Measurements from ENCODE around the gene KIAA1328.

Gene KIAA1328

DNA sequence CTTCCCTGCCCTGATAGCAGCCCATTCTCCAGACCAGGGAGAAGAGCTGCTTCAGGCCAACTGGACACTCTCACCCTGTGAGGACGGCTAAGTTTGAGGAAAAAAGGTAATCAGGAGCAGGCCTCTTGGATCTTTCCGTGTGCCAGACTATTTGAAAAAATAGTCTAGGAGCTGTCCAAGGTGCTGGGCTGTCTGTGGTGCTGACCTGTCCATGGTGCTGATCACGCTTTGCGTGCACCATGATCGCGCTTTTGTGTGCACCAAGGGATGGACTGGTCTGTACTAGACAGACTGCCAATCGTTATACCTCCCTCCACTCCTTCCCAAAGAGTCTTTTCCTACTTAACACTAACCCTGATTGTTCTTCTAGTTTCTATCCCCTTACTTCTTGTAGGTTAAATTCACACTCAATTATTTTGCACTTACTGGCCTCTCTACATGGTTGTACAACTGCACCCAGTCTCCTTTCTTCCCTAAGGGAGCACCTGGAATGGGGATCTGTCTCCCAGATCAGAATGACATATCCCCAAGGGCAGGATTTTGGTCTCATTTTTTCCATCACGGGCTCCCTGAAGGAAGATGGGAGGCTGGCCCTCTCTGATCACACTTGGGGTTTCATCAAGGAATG lies 441.2 kb downstream of the KIAA1328 start:
- H3K27me3 ChIP-seq (ENCODE audit: control insufficient read depth, insufficient read depth, low read length): no peaks in the 10 kb centered on the region
- H3K36me3 ChIP-seq (ENCODE audit: control insufficient read depth, insufficient read depth, low read length): no peaks in the 10 kb centered on the region
- no peak for DNase-seq (ENCODE audit: low read depth, low spot score)
- H3K27ac ChIP-seq (ENCODE audit: low read length): no peak overlapping the region
- WGBS (ENCODE audit: insufficient coverage, insufficient read length): no CpG with 5 or more reads among the region's 8 CpGs
- no peaks in the 10 kb centered on the region for H3K9me3 ChIP-seq (ENCODE audit: control insufficient read depth, insufficient read depth, low read length)
- no peak overlapping the region for H3K4me3 ChIP-seq (ENCODE audit: low read length)
- H3K4me1 ChIP-seq (ENCODE audit: control insufficient read depth, insufficient read depth, low read length): no peaks in the 10 kb centered on the region

DNA sequence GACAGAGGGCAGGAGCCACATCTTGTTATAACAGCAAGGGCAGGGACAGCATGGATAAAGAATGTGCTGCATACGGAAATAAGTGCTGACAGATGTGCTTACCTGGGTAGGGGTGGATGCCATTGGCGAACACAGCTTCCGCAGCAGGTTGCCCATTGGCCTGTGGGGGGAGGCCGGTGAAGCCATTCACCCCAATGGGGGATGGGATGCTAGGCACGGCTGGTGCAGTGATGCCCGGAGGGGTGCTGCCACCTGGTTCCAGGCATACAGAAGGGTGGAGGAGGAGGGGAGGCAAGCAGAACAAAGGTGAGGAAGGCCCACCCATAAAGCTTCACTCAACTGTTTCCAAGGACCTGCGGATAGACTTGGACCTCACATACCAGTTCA lies 441.7 kb downstream of the KIAA1328 start:
- no peaks in the 10 kb centered on the region for H3K9me3 ChIP-seq (ENCODE audit: control insufficient read depth, insufficient read depth, low read length)
- no peaks in the 10 kb centered on the region for H3K36me3 ChIP-seq (ENCODE audit: control insufficient read depth, insufficient read depth, low read length)
- no peaks in the 10 kb centered on the region for H3K27me3 ChIP-seq (ENCODE audit: control insufficient read depth, insufficient read depth, low read length)
- WGBS (ENCODE audit: insufficient coverage, insufficient read length): no CpG with 5 or more reads among the region's 7 CpGs
- no peaks in the 10 kb centered on the region for H3K4me1 ChIP-seq (ENCODE audit: control insufficient read depth, insufficient read depth, low read length)
- H3K4me3 ChIP-seq (ENCODE audit: low read length): no peak overlapping the region
- no peak overlapping the region for H3K27ac ChIP-seq (ENCODE audit: low read length)
- DNase-seq (ENCODE audit: low read depth, low spot score): no peak

DNA sequence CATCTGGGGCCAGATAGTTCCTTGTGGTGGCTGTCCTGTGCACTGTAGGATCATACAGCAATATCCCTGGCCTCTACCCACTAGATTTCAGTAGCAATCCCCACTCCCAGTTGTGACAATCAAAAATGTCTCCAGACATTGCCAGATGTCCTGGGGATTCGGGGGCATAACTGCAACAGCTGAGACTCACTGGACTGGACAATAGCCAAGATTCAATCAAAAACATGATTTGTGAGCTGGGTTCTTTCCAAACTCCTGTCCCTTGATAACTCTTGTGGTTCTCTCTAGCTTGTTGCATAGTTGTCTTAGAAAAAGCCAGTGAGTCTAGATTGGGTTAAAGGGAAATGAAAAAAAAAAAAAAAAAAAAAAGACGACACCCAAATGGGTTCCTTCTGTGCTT lies 443.3 kb downstream of the KIAA1328 start:
- H3K9me3 ChIP-seq (ENCODE audit: control insufficient read depth, insufficient read depth, low read length): no peaks in the 10 kb centered on the region
- no peaks in the 10 kb centered on the region for H3K4me1 ChIP-seq (ENCODE audit: control insufficient read depth, insufficient read depth, low read length)
- no peaks in the 10 kb centered on the region for H3K36me3 ChIP-seq (ENCODE audit: control insufficient read depth, insufficient read depth, low read length)
- no peak overlapping the region for H3K27ac ChIP-seq (ENCODE audit: low read length)
- WGBS (ENCODE audit: insufficient coverage, insufficient read length): no CpG with 5 or more reads among the region's 2 CpGs
- H3K4me3 ChIP-seq (ENCODE audit: low read length): no peak overlapping the region
- H3K27me3 ChIP-seq (ENCODE audit: control insufficient read depth, insufficient read depth, low read length): no peaks in the 10 kb centered on the region
- DNase-seq (ENCODE audit: low read depth, low spot score): no peak

DNA sequence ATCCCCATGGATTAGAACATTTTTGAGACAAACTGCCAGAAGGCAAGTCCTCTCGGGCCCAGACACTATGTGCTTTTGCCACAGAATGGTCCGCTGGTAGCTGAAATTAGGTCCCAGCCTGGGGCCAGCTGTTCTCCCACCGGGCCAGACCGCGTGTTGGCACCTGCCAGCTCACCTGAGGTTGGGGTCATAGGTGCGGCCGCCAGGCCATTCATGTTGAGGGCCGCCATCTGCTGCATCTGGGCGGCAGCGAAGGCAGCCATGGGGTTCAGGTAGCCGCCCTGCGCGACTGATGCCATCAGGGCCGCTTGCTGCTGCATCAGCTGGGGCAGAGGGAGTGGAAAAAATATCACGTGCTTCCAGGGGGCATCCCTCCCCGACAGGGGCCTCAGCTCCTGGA lies 443.9 kb downstream of the KIAA1328 start:
- no peaks in the 10 kb centered on the region for H3K4me1 ChIP-seq (ENCODE audit: control insufficient read depth, insufficient read depth, low read length)
- H3K36me3 ChIP-seq (ENCODE audit: control insufficient read depth, insufficient read depth, low read length): no peaks in the 10 kb centered on the region
- H3K4me3 ChIP-seq (ENCODE audit: low read length): no peak overlapping the region
- H3K9me3 ChIP-seq (ENCODE audit: control insufficient read depth, insufficient read depth, low read length): no peaks in the 10 kb centered on the region
- no peak for DNase-seq (ENCODE audit: low read depth, low spot score)
- no peaks in the 10 kb centered on the region for H3K27me3 ChIP-seq (ENCODE audit: control insufficient read depth, insufficient read depth, low read length)
- no CpG with 5 or more reads among the region's 16 CpGs for WGBS (ENCODE audit: insufficient coverage, insufficient read length)
- no peak overlapping the region for H3K27ac ChIP-seq (ENCODE audit: low read length)

DNA sequence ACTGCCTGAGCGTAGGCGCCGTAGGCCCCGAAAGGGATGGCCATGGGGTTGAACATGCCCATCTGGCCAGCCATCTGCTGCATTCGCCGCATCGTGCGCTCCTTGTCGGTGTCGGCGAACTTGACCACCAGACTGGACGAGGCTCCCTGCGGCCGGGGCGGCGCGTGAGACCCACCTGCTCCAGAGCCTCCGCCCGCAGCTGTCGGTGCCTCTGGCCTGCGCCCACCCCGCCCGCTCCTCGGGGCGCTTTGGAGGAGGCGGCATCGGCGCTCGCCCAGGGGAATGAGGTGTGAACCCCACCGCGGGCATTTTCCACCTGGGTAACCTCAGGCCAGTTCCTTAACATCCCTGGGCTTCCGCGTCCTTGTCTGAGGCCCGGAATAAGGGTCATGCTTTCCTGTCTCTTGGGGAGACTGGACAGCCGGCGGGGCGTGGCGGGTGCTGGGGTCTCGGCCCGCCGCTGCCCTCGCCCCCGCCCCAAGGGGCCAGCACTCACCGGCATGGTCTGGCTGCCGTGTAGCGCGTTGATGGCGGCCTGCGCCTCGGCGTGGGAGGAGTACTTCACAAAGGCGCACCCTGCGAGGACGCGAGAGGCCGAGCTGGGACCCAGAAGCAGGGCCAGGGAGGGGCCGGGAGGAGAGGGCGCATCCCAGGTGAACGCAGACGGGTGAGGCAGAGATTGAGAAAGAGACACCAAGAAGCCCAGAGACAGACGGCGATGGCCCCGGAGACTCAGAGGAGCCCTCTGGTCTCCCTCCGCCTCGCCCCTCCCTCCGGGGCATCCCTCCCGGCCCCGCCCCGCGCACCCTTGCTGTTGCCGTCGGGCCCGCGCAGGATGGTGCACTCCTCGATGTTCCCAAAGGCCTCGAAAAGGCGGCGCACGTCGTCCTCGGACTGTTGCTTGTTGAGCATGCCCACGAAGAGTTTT lies 445.6 kb downstream of the KIAA1328 start:
- H3K4me1 ChIP-seq (ENCODE audit: control insufficient read depth, insufficient read depth, low read length): no peaks in the 10 kb centered on the region
- DNase-seq (ENCODE audit: low read depth, low spot score): no peak
- H3K9me3 ChIP-seq (ENCODE audit: control insufficient read depth, insufficient read depth, low read length): no peaks in the 10 kb centered on the region
- no CpG with 5 or more reads among the region's 82 CpGs for WGBS (ENCODE audit: insufficient coverage, insufficient read length)
- no peaks in the 10 kb centered on the region for H3K36me3 ChIP-seq (ENCODE audit: control insufficient read depth, insufficient read depth, low read length)
- no peak overlapping the region for H3K4me3 ChIP-seq (ENCODE audit: low read length)
- H3K27ac ChIP-seq (ENCODE audit: low read length): no peak overlapping the region
- H3K27me3 ChIP-seq (ENCODE audit: control insufficient read depth, insufficient read depth, low read length): no peaks in the 10 kb centered on the region

DNA sequence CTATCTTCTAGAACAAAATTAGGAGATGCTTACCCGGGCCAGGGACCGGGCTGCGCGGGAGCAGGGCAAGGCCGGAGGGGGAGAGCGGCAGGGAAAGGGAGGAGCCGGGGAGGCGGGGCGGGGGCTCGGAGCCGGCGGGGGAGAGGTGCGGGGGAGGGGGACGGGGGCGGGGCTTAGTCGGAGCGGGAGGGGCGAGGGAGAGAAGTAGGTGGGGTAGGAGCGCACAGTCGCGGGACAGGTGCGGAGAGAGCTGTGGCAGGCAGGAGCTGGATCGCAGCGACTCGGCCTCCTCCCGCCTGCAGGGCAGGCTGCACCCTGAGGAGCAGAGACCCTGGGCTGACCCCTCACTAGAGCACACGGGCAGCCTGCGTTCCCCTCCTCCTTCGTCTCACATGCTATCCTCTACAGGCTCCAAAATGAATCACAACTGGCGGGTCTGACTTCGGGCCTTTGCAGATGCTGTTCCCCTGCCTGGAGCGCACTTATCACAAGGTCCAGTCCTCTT lies 446.4 kb downstream of the KIAA1328 start:
- Histone ChIP-seq H3K4me3 (ENCODE audit: low read length) (no peak overlapping the region), H3K36me3 (ENCODE audit: control insufficient read depth, insufficient read depth, low read length) (no peaks in the 10 kb centered on the region), H3K4me1 (ENCODE audit: control insufficient read depth, insufficient read depth, low read length) (no peaks in the 10 kb centered on the region), H3K9me3 (ENCODE audit: control insufficient read depth, insufficient read depth, low read length) (no peaks in the 10 kb centered on the region), H3K27me3 (ENCODE audit: control insufficient read depth, insufficient read depth, low read length) (no peaks in the 10 kb centered on the region), H3K27ac (ENCODE audit: low read length) (no peak overlapping the region)
- DNase-seq (ENCODE audit: low read depth, low spot score): no peak
- no CpG with 5 or more reads among the region's 32 CpGs for WGBS (ENCODE audit: insufficient coverage, insufficient read length)

DNA sequence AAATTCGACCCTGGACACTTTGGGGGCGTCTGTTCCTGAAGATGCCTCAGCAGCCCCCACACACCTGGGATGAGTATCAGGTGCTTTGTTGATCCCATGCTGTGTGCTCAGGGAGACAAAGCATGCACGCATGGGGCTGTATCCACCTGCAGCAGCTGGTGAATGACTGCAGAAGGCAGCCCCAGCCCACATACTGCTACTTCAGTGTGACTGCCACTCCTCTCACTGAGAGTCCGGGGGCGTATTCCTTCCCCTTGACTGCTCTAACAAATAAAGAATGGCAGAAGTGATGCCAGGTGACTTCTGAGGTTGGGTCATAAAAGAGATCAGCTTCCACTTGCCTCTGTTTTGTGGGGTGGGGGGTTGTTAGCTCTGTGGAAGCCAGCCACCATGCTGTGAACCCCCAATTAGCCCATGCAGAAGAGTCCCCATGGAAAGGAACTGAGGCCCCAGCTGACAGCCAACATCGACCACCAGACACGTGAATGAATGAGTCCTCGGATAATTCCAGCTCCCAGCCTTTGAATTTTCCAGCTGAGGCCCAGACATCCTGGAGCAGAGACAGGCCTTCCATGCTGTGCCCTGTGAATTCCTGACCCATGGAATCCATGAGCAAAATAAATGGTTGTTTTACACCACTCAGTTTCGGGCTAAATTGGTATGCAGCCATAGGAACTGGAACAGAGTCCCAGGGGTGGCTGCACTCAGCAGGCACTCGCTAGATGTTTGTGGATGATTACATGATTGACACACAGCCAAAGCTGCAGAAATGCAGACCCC lies 447.4 kb downstream of the KIAA1328 start:
- Histone ChIP-seq H3K4me1 (ENCODE audit: control insufficient read depth, insufficient read depth, low read length) (no peaks in the 10 kb centered on the region), H3K27ac (ENCODE audit: low read length) (no peak overlapping the region), H3K27me3 (ENCODE audit: control insufficient read depth, insufficient read depth, low read length) (no peaks in the 10 kb centered on the region), H3K36me3 (ENCODE audit: control insufficient read depth, insufficient read depth, low read length) (no peaks in the 10 kb centered on the region), H3K9me3 (ENCODE audit: control insufficient read depth, insufficient read depth, low read length) (no peaks in the 10 kb centered on the region), H3K4me3 (ENCODE audit: low read length) (no peak overlapping the region)
- DNase-seq (ENCODE audit: low read depth, low spot score): no peak
- WGBS (ENCODE audit: insufficient coverage, insufficient read length): no CpG with 5 or more reads among the region's 10 CpGs

DNA sequence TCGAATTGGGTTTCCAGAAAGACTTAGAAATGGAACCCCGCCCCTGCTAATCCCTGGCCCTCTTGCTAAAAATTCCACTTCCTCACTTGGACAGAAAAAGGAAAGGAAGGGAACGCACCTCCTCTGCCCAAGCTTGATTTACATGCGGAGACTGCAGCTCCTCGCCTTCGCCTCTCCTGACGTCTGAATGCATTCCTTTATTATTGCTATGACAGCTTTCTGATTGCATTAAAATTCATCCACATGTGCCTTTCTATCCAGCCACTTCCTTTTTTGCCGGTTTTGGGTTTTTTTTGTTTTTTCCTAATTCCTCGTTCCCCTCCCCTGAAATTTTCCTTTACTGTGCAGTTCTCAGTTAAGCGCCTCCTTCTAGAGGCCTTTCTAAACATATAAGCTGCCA lies 448.9 kb downstream of the KIAA1328 start:
- Histone ChIP-seq H3K36me3 (ENCODE audit: control insufficient read depth, insufficient read depth, low read length) (no peaks in the 10 kb centered on the region), H3K9me3 (ENCODE audit: control insufficient read depth, insufficient read depth, low read length) (no peaks in the 10 kb centered on the region), H3K27ac (ENCODE audit: low read length) (no peak overlapping the region), H3K4me3 (ENCODE audit: low read length) (no peak overlapping the region), H3K4me1 (ENCODE audit: control insufficient read depth, insufficient read depth, low read length) (0 out of 2 replicates have a peak, but pooled peaks cover 1% of the 10 kb centered on the region), H3K27me3 (ENCODE audit: control insufficient read depth, insufficient read depth, low read length) (no peaks in the 10 kb centered on the region)
- WGBS (ENCODE audit: insufficient coverage, insufficient read length): no CpG with 5 or more reads among the region's 10 CpGs
- DNase-seq (ENCODE audit: low read depth, low spot score): no peak

All from iPS DF 6.9 (cell line).